ENCODE data around the gene PDE8B.

Gene PDE8B

GRCh38 chr5:77400645-77401044 lies 190.2 kb downstream of the PDE8B start:
- H2AK5ac ChIP-seq (ENCODE audit: low read length) = no peak overlapping the region
- no peak overlapping the region for H2AFZ ChIP-seq (ENCODE audit: insufficient read depth, low read length, poor library complexity)
- no peaks in the 10 kb centered on the region for H3K79me1 ChIP-seq (ENCODE audit: low read length)
- H4K12ac ChIP-seq (ENCODE audit: low read depth, low read length) = no peak overlapping the region
- H2BK12ac ChIP-seq (ENCODE audit: low read length) = no peak overlapping the region
- H3K9me3 ChIP-seq (ENCODE audit: insufficient read depth, low read depth, low read length) = no peaks in the 10 kb centered on the region
- no peak overlapping the region for H4K91ac ChIP-seq (ENCODE audit: low read depth, low read length)
- peak; percentile 75 to 86 for DNase-seq
- H3K4ac ChIP-seq (ENCODE audit: low read depth, low read length) = no peak overlapping the region
- H3K27me3 ChIP-seq (ENCODE audit: insufficient read depth, low read length) = no peaks in the 10 kb centered on the region
- no peak overlapping the region for H3K18ac ChIP-seq (ENCODE audit: low read length)
- no peak overlapping the region for H4K8ac ChIP-seq (ENCODE audit: low read depth, low read length)
- H3K79me2 ChIP-seq (ENCODE audit: control insufficient read depth, insufficient read depth, low read length, poor library complexity) = no peaks in the 10 kb centered on the region
- H3K4me2 ChIP-seq (ENCODE audit: low read length) = no peak overlapping the region
- H2BK5ac ChIP-seq (ENCODE audit: low read depth, low read length, poor library complexity) = no peak overlapping the region
- H2BK120ac ChIP-seq (ENCODE audit: insufficient read depth, low read length, poor library complexity) = no peak overlapping the region
- no peak overlapping the region for H3K23ac ChIP-seq (ENCODE audit: low read length)
- no peak overlapping the region for H3K27ac ChIP-seq (ENCODE audit: low read depth, low read length)
- WGBS (ENCODE audit: extremely low coverage, insufficient coverage, insufficient read length) = no CpG with 5 or more reads among the region's 1 CpG
- no peak overlapping the region for H3K9ac ChIP-seq (ENCODE audit: low read length)
- no peak overlapping the region for H3K14ac ChIP-seq (ENCODE audit: low read length)
- H3K4me1 ChIP-seq (ENCODE audit: control insufficient read depth in 1 of 2, insufficient read depth in 2 of 2, low read length in 2 of 2) = peaks cover 4 to 6% of the 10 kb centered on the region in 2 experiments
- H3K36me3 ChIP-seq (ENCODE audit: control insufficient read depth in 1 of 2, insufficient read depth in 2 of 2, low read length in 2 of 2) = no peaks in the 10 kb centered on the region
- H3K4me3 ChIP-seq (ENCODE audit: low read depth, low read length) = no peak overlapping the region

- H2AFZ ChIP-seq (ENCODE audit: insufficient read depth, low read length, poor library complexity) = no peak overlapping the region
- no peak overlapping the region for H2BK12ac ChIP-seq (ENCODE audit: low read length)
- no peak overlapping the region for H3K4ac ChIP-seq (ENCODE audit: low read depth, low read length)
- no peaks in the 10 kb centered on the region for H3K79me1 ChIP-seq (ENCODE audit: low read length)
- H3K9ac ChIP-seq (ENCODE audit: low read length) = no peak overlapping the region
- no peak for DNase-seq
- no peak overlapping the region for H3K4me2 ChIP-seq (ENCODE audit: low read length)
- no peaks in the 10 kb centered on the region for H3K27me3 ChIP-seq (ENCODE audit: insufficient read depth, low read length)
- no peak overlapping the region for H3K23ac ChIP-seq (ENCODE audit: low read length)
- no peak overlapping the region for H4K91ac ChIP-seq (ENCODE audit: low read depth, low read length)
- H3K79me2 ChIP-seq (ENCODE audit: control insufficient read depth, insufficient read depth, low read length, poor library complexity) = no peaks in the 10 kb centered on the region
- H2AK5ac ChIP-seq (ENCODE audit: low read length) = no peak overlapping the region
- H3K36me3 ChIP-seq (ENCODE audit: control insufficient read depth in 1 of 2, insufficient read depth in 2 of 2, low read length in 2 of 2) = no peaks in the 10 kb centered on the region
- no peak overlapping the region for H2BK5ac ChIP-seq (ENCODE audit: low read depth, low read length, poor library complexity)
- no peak overlapping the region for H3K27ac ChIP-seq (ENCODE audit: low read depth, low read length)
- no peak overlapping the region for H2BK120ac ChIP-seq (ENCODE audit: insufficient read depth, low read length, poor library complexity)
- H3K4me1 ChIP-seq (ENCODE audit: control insufficient read depth in 1 of 2, insufficient read depth in 2 of 2, low read length in 2 of 2) = peaks cover 4 to 6% of the 10 kb centered on the region in 2 experiments
- no CpG with 5 or more reads among the region's 6 CpGs for WGBS (ENCODE audit: extremely low coverage, insufficient coverage, insufficient read length)
- H4K12ac ChIP-seq (ENCODE audit: low read depth, low read length) = no peak overlapping the region
- no peak overlapping the region for H3K4me3 ChIP-seq (ENCODE audit: low read depth, low read length)
- H3K18ac ChIP-seq (ENCODE audit: low read length) = no peak overlapping the region
- no peaks in the 10 kb centered on the region for H3K9me3 ChIP-seq (ENCODE audit: insufficient read depth, low read depth, low read length)
- H3K14ac ChIP-seq (ENCODE audit: low read length) = no peak overlapping the region
- H4K8ac ChIP-seq (ENCODE audit: low read depth, low read length) = no peak overlapping the region
Observed at GRCh38 chr5:77402796-77403195, 192.3 kb downstream of the PDE8B start.

- no CpG with 5 or more reads among the region's 10 CpGs for WGBS (ENCODE audit: extremely low coverage, insufficient coverage, insufficient read length)
- H3K36me3 ChIP-seq (ENCODE audit: control insufficient read depth in 1 of 2, insufficient read depth in 2 of 2, low read length in 2 of 2) = no peaks in the 10 kb centered on the region
- H3K79me1 ChIP-seq (ENCODE audit: low read length) = no peaks in the 10 kb centered on the region
- H3K4me1 ChIP-seq (ENCODE audit: control insufficient read depth in 1 of 2, insufficient read depth in 2 of 2, low read length in 2 of 2) = no peaks in the 10 kb centered on the region
- no peak overlapping the region for H2AFZ ChIP-seq (ENCODE audit: insufficient read depth, low read length, poor library complexity)
- no peak overlapping the region for H2BK5ac ChIP-seq (ENCODE audit: low read depth, low read length, poor library complexity)
- H3K23ac ChIP-seq (ENCODE audit: low read length) = no peak overlapping the region
- no peak overlapping the region for H2BK120ac ChIP-seq (ENCODE audit: insufficient read depth, low read length, poor library complexity)
- H3K27me3 ChIP-seq (ENCODE audit: insufficient read depth, low read length) = no peaks in the 10 kb centered on the region
- no peaks in the 10 kb centered on the region for H3K79me2 ChIP-seq (ENCODE audit: control insufficient read depth, insufficient read depth, low read length, poor library complexity)
- H3K4me2 ChIP-seq (ENCODE audit: low read length) = no peak overlapping the region
- no peak overlapping the region for H4K8ac ChIP-seq (ENCODE audit: low read depth, low read length)
- no peak overlapping the region for H3K9ac ChIP-seq (ENCODE audit: low read length)
- no peak for DNase-seq
- H4K12ac ChIP-seq (ENCODE audit: low read depth, low read length) = no peak overlapping the region
- H3K4ac ChIP-seq (ENCODE audit: low read depth, low read length) = no peak overlapping the region
- no peak overlapping the region for H2BK12ac ChIP-seq (ENCODE audit: low read length)
- H2AK5ac ChIP-seq (ENCODE audit: low read length) = no peak overlapping the region
- H3K9me3 ChIP-seq (ENCODE audit: insufficient read depth, low read depth, low read length) = peaks cover 3% of the 10 kb centered on the region
- H3K27ac ChIP-seq (ENCODE audit: low read depth, low read length) = no peak overlapping the region
- H3K14ac ChIP-seq (ENCODE audit: low read length) = no peak overlapping the region
- no peak overlapping the region for H3K18ac ChIP-seq (ENCODE audit: low read length)
- H4K91ac ChIP-seq (ENCODE audit: low read depth, low read length) = no peak overlapping the region
- no peak overlapping the region for H3K4me3 ChIP-seq (ENCODE audit: low read depth, low read length)
Observed at GRCh38 chr5:77407152-77407551, 196.7 kb downstream of the PDE8B start.

DNA sequence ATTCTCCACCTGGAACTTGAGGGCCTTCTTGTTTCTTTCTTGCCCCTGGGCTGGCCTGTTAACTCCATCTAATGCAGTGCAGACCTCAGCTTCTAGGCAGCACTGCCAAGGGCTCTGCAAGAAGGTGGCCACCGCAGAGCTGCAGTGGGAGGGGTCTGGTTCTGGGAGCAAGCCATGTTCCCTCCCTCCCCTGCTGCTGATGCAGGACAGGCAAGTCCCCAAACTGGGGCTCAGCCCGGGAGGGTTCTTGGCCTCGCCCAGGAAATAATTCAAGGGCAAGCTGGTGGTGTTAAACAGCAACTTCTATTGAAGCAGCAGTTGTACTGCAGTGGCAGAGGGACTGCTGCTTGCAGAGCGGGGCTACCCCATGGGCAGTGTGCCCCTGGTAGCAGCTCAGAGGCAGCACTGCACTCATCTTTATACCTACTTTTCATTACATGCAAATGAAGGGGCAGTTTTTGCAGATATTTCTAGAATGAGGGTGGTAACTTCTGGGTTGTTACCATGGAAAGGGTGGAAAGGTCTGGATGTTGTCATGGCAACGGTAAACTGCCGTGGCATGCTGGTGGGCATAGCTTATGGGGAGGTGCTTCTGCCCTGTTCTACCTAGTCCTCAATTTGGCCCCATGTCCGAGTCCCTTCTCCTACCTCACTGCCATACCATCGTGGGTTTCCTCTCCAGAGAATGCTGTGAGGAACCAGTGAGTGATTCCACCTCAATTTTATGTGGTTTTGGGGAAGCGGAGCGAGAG lies 199.6 kb downstream of the PDE8B start:
- Histone ChIP-seq H2BK12ac (ENCODE audit: low read length) (no peak overlapping the region), H3K23ac (ENCODE audit: low read length) (no peak overlapping the region), H2BK120ac (ENCODE audit: insufficient read depth, low read length, poor library complexity) (no peak overlapping the region), H3K27me3 (ENCODE audit: insufficient read depth, low read length) (no peaks in the 10 kb centered on the region), H3K18ac (ENCODE audit: low read length) (no peak overlapping the region), H3K27ac (ENCODE audit: low read depth, low read length) (no peak overlapping the region), H3K4ac (ENCODE audit: low read depth, low read length) (no peak overlapping the region), H3K4me2 (ENCODE audit: low read length) (no peak overlapping the region), H3K9ac (ENCODE audit: low read length) (no peak overlapping the region), H2AFZ (ENCODE audit: insufficient read depth, low read length, poor library complexity) (no peak overlapping the region), H4K8ac (ENCODE audit: low read depth, low read length) (no peak overlapping the region), H3K4me3 (ENCODE audit: low read depth, low read length) (no peak overlapping the region), H3K9me3 (ENCODE audit: insufficient read depth, low read depth, low read length) (peaks cover 3% of the 10 kb centered on the region), H3K4me1 (ENCODE audit: control insufficient read depth in 1 of 2, insufficient read depth in 2 of 2, low read length in 2 of 2) (no peaks in the 10 kb centered on the region), H4K12ac (ENCODE audit: low read depth, low read length) (no peak overlapping the region), H3K79me1 (ENCODE audit: low read length) (no peaks in the 10 kb centered on the region), H4K91ac (ENCODE audit: low read depth, low read length) (no peak overlapping the region), H3K36me3 (ENCODE audit: control insufficient read depth in 1 of 2, insufficient read depth in 2 of 2, low read length in 2 of 2) (no peaks in the 10 kb centered on the region), H3K79me2 (ENCODE audit: control insufficient read depth, insufficient read depth, low read length, poor library complexity) (no peaks in the 10 kb centered on the region), H3K14ac (ENCODE audit: low read length) (no peak overlapping the region), H2AK5ac (ENCODE audit: low read length) (no peak overlapping the region), H2BK5ac (ENCODE audit: low read depth, low read length, poor library complexity) (no peak overlapping the region)
- WGBS (ENCODE audit: extremely low coverage, insufficient coverage, insufficient read length) = no CpG with 5 or more reads among the region's 10 CpGs
- DNase-seq = no peak

Data from trophoblast cell (in vitro differentiated cells and primary cell).